HCT116 (cell line): ENCODE measurements around the gene CCNC. TPM values are rescaled to one million over a fixed set of nuclear protein-coding genes. Genes with fewer than 3 reads are reported as not detected.

Experiments used
- ATAC-seq: fragments of 200-7000 bp; cut with Tn5 transposase; 2 replicates; pipeline ENCODE4 v1.9.1; 2020; ENCODE audit warnings: mild to moderate bottlenecking, moderate library complexity
- BruUV-seq: library from RNA; stranded (reverse); fragments of 400-500 nt; replicated peaks from 2 replicates; lab custom pipeline; 2021; lab: Mats Ljungman, UMichigan
- CTCF ChIA-PET: fragments of 300-600 bp; sonication (Branson Sonifier 250); formaldehyde crosslinking; loops from one replicate; lab custom pipeline; 2021; ENCODE audit warnings: antibody characterized with exemption; lab: Charles Lee
- POLR2A ChIA-PET: fragments of 300-600, 350-600 bp; sonication (Branson Sonifier 250); formaldehyde crosslinking; loops from one replicate; lab custom pipeline; 2021; ENCODE audit warnings: antibody characterized with exemption; lab: Charles Lee
- RAD21 ChIA-PET, 2 experiments: fragments of 300-600 bp; sonication (Branson Sonifier 250); formaldehyde crosslinking; loops; one replicate each; lab custom pipeline; 2023; ENCODE audit warnings: low total read pairs in 2 of 2; ENCODE audit not compliant: uncharacterized antibody in 2 of 2, unreplicated experiment in 2 of 2, low non-redundant PET in 1 of 2; lab: Charles Lee
- DNase-seq: peaks from one replicate; pipeline ENCODE4 v3.0.0-alpha.2; 2010; ENCODE audit warnings: low read depth, low spot score
- H2AFZ ChIP-seq: fragments of 200-600 bp; shearing (Covaris generic), sonication (generic); 2 replicates; pipeline ENCODE4 v1.6.1; 2017; ENCODE audit warnings: low read depth, mixed run types, mixed read lengths, antibody characterized with exemption, low read length; ENCODE audit not compliant: poor library complexity, severe bottlenecking
- H3K27ac ChIP-seq: 2 replicates; pipeline ENCODE4 v1.5.1; 2012; ENCODE audit warnings: low read depth, low read length
- H3K27me3 ChIP-seq: fragments of 200-600 bp; sonication (generic); 2 replicates; pipeline ENCODE4 v1.6.1; 2016; ENCODE audit warnings: mixed run types, low read length, mixed read lengths; ENCODE audit not compliant: insufficient read depth
- H3K36me3 ChIP-seq, 2 experiments: fragments of 200-500 bp in 1 of 2; fragments of 200-600 bp in 1 of 2; sonication (Bioruptor generic) in 1 of 2; sonication (generic) in 1 of 2; 2 replicates each; pipeline versions ENCODE4 v1.5.1 to v1.6.1; 2014 to 2016; ENCODE audit warnings: low read length in 2 of 2, inconsistent platforms in 1 of 2, mixed read lengths in 1 of 2, mixed run types in 1 of 2; ENCODE audit not compliant: insufficient read depth in 2 of 2, control insufficient read depth in 1 of 2
- H3K4me1 ChIP-seq, 2 experiments: fragments of 200-600 bp in 1 of 2; sonication (generic) in 1 of 2; 2 replicates each; pipeline versions ENCODE4 v1.5.1 to v1.6.1; 2012 to 2017; ENCODE audit warnings: low read length in 2 of 2, inconsistent platforms in 1 of 2, mild to moderate bottlenecking in 1 of 2, mixed read lengths in 1 of 2, mixed run types in 1 of 2, moderate library complexity in 1 of 2; ENCODE audit not compliant: insufficient read depth in 2 of 2, control insufficient read depth in 1 of 2
- H3K4me2 ChIP-seq: fragments of 200-600 bp; sonication (generic); 2 replicates; pipeline ENCODE4 v1.6.1; 2017; ENCODE audit warnings: mixed run types, low read length, mixed read lengths
- H3K4me3 ChIP-seq, 2 experiments: fragments of 200-600 bp in 1 of 2; sonication (generic) in 1 of 2; replicated peaks in 1 of 2; 2 replicates each; pipeline ENCODE4 v1.5.1; 2011 to 2016; ENCODE audit warnings: low read length in 2 of 2, control low read depth in 1 of 2, low read depth in 1 of 2, mild to moderate bottlenecking in 1 of 2, mixed read lengths in 1 of 2, mixed run types in 1 of 2
- H3K79me2 ChIP-seq: fragments of 200-600 bp; sonication (generic); 2 replicates; pipeline ENCODE4 v1.6.1; 2017; ENCODE audit warnings: mild to moderate bottlenecking, mixed run types, low read length, moderate library complexity, mixed read lengths; ENCODE audit not compliant: insufficient read depth
- H3K9ac ChIP-seq: fragments of 200-600 bp; sonication (generic); 2 replicates; pipeline ENCODE4 v1.6.1; 2016; ENCODE audit warnings: low read length, mixed read lengths
- H3K9me2 ChIP-seq: fragments of 200-600 bp; sonication (generic), shearing (Covaris generic); 2 replicates; pipeline ENCODE4 v1.6.1; 2017; ENCODE audit warnings: mixed run types, mild to moderate bottlenecking, moderate library complexity; ENCODE audit not compliant: insufficient read depth
- H3K9me3 ChIP-seq, 2 experiments: fragments of 200-500 bp in 1 of 2; fragments of 200-600 bp in 1 of 2; sonication (Bioruptor generic) in 1 of 2; sonication (generic) in 1 of 2; 2 replicates each; pipeline ENCODE4 v1.6.1; 2014 to 2017; ENCODE audit warnings: low read length in 2 of 2, mixed read lengths in 2 of 2, inconsistent platforms in 1 of 2, low read depth in 1 of 2, mild to moderate bottlenecking in 1 of 2, mixed run types in 1 of 2, moderate library complexity in 1 of 2; ENCODE audit not compliant: control insufficient read depth in 1 of 2, insufficient read depth in 1 of 2
- H4K20me1 ChIP-seq: fragments of 200-600 bp; sonication (generic), shearing (Covaris generic); 2 replicates; pipeline ENCODE4 v1.6.1; 2017; ENCODE audit warnings: mixed run types, mild to moderate bottlenecking, moderate library complexity; ENCODE audit not compliant: insufficient read depth
- CBX3 ChIP-seq: IDR thresholded peaks from 2 replicates; pipeline ENCODE4 v1.6.1; 2012; ENCODE audit warnings: low read depth
- CEBPB ChIP-seq: IDR thresholded peaks from 2 replicates; pipeline ENCODE4 v1.6.1; 2012; ENCODE audit warnings: low read depth
- EGR1 ChIP-seq: IDR thresholded peaks from 2 replicates; pipeline ENCODE4 v1.6.1; 2012; ENCODE audit warnings: low read depth
- ELF1 ChIP-seq: IDR thresholded peaks from 2 replicates; pipeline ENCODE4 v1.6.1; 2012; ENCODE audit warnings: low read depth, borderline replicate concordance
- EZH2 ChIP-seq: fragments of 200-600 bp; sonication (generic); IDR thresholded peaks from 2 replicates; pipeline ENCODE4 v1.6.1; 2017; ENCODE audit warnings: antibody characterized with exemption, mixed run types
- EZH2phosphoT487 ChIP-seq: fragments of 200-600 bp; IDR thresholded peaks from 2 replicates; pipeline ENCODE4 v1.6.1; 2018; ENCODE audit warnings: antibody characterized with exemption, borderline replicate concordance
- FOSL1 ChIP-seq: IDR thresholded peaks from 2 replicates; pipeline ENCODE4 v1.6.1; 2012; ENCODE audit warnings: low read depth
- JUND ChIP-seq: IDR thresholded peaks from 2 replicates; pipeline ENCODE4 v1.6.1; 2012
- MAX ChIP-seq: IDR thresholded peaks from 2 replicates; pipeline ENCODE4 v1.6.1; 2012
- POLR2A ChIP-seq: IDR thresholded peaks from 2 replicates; pipeline ENCODE4 v1.7.0; 2011; ENCODE audit warnings: borderline replicate concordance; ENCODE audit not compliant: insufficient read depth, insufficient read length; ENCODE audit errors: extremely low read depth
- POLR2AphosphoS5 ChIP-seq: IDR thresholded peaks from 2 replicates; pipeline ENCODE4 v1.6.1; 2011; ENCODE audit warnings: mild to moderate bottlenecking, low read depth, low read length, moderate library complexity
- RAD21 ChIP-seq: IDR thresholded peaks from 2 replicates; pipeline ENCODE4 v1.6.1; 2012; ENCODE audit warnings: low read depth, mild to moderate bottlenecking
- SIN3A ChIP-seq: IDR thresholded peaks from 2 replicates; pipeline ENCODE4 v1.6.1; 2012; ENCODE audit warnings: low read depth
- SP1 ChIP-seq: IDR thresholded peaks from 2 replicates; pipeline ENCODE4 v1.6.1; 2012; ENCODE audit warnings: low read depth
- SRF ChIP-seq: IDR thresholded peaks from 2 replicates; pipeline ENCODE4 v1.6.1; 2012; ENCODE audit warnings: low read depth
- TCF7L2 ChIP-seq: IDR thresholded peaks from 2 replicates; pipeline ENCODE4 v1.7.0; 2011; ENCODE audit warnings: borderline replicate concordance, inconsistent platforms; ENCODE audit not compliant: insufficient read depth, insufficient read length; ENCODE audit errors: extremely low read depth
- YY1 ChIP-seq: IDR thresholded peaks from 2 replicates; pipeline ENCODE4 v1.6.1; 2011; ENCODE audit warnings: low read length, low read depth, moderate library complexity, mild to moderate bottlenecking; ENCODE audit not compliant: insufficient replicate concordance; ENCODE audit errors: extremely low read depth
- ZBTB33 ChIP-seq: IDR thresholded peaks from 2 replicates; pipeline ENCODE4 v1.6.1; 2011; ENCODE audit warnings: mild to moderate bottlenecking, low read length, moderate library complexity; ENCODE audit not compliant: insufficient replicate concordance; ENCODE audit errors: extremely low read depth
- ZNF274 ChIP-seq: fragments of 200-500 bp; sonication (Bioruptor generic); IDR thresholded peaks from 2 replicates; pipeline ENCODE4 v1.6.1; 2014; ENCODE audit warnings: mild to moderate bottlenecking, low read depth, low read length, inconsistent platforms
- intact Hi-C: fragments of 100-400 bp; cut with micrococcal nuclease; formaldehyde crosslinking; loops from 2 replicates; pipeline ENCODE4 v1.10.0; 2022
- total RNA-seq: library from RNA; stranded (reverse); gene quantifications from one replicate; pipeline ENCODE4 v1.2.1, GENCODE V29; 2021; ENCODE audit not compliant: unreplicated experiment
- TF ChIP-seq, protein P1 (sequence below): IDR thresholded peaks from 2 replicates; pipeline ENCODE4 v1.6.1; 2012; ENCODE audit warnings: low read depth

The CCNC gene
- total RNA-seq, 1 experiment from 2014 or later = 78.5 TPM

- H3K4me3 ChIP-seq = no peak overlapping the region
- intact Hi-C loops = no loop called here
- ChIA-PET RAD21 (no interaction called here), POLR2A (no interaction called here), CTCF (no interaction called here)
- no peaks in the 10 kb centered on the region for H3K36me3 ChIP-seq
- no peak overlapping the region for H3K4me2 ChIP-seq
- DNase-seq (no peak), ATAC-seq (no peak)
- no peak overlapping the region for H2AFZ ChIP-seq
- BruUV-seq = no TSS peak
- no peaks in the 10 kb centered on the region for H3K4me1 ChIP-seq
- no peaks in the 10 kb centered on the region for H3K9me3 ChIP-seq
- no peaks in the 10 kb centered on the region for H4K20me1 ChIP-seq
- no peaks in the 10 kb centered on the region for H3K27me3 ChIP-seq
- no peak overlapping the region for H3K27ac ChIP-seq
- no peak overlapping the region for H3K9ac ChIP-seq
- TF ChIP-seq FOSL1 (no peak), RAD21 (no peak), YY1 (no peak), POLR2A (no peak), TCF7L2 (no peak), POLR2AphosphoS5 (no peak), MAX (no peak), ZNF274 (no peak), EZH2phosphoT487 (no peak), ZBTB33 (no peak), CBX3 (no peak), EGR1 (no peak), EZH2 (no peak), CEBPB (no peak), SIN3A (no peak), SP1 (no peak), JUND (no peak), SRF (no peak), ELF1 (no peak)
- TF ChIP-seq, protein P1, sequence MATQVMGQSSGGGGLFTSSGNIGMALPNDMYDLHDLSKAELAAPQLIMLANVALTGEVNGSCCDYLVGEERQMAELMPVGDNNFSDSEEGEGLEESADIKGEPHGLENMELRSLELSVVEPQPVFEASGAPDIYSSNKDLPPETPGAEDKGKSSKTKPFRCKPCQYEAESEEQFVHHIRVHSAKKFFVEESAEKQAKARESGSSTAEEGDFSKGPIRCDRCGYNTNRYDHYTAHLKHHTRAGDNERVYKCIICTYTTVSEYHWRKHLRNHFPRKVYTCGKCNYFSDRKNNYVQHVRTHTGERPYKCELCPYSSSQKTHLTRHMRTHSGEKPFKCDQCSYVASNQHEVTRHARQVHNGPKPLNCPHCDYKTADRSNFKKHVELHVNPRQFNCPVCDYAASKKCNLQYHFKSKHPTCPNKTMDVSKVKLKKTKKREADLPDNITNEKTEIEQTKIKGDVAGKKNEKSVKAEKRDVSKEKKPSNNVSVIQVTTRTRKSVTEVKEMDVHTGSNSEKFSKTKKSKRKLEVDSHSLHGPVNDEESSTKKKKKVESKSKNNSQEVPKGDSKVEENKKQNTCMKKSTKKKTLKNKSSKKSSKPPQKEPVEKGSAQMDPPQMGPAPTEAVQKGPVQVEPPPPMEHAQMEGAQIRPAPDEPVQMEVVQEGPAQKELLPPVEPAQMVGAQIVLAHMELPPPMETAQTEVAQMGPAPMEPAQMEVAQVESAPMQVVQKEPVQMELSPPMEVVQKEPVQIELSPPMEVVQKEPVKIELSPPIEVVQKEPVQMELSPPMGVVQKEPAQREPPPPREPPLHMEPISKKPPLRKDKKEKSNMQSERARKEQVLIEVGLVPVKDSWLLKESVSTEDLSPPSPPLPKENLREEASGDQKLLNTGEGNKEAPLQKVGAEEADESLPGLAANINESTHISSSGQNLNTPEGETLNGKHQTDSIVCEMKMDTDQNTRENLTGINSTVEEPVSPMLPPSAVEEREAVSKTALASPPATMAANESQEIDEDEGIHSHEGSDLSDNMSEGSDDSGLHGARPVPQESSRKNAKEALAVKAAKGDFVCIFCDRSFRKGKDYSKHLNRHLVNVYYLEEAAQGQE = no peak
- H3K79me2 ChIP-seq = no peaks in the 10 kb centered on the region
- no peaks in the 10 kb centered on the region for H3K9me2 ChIP-seq
Observed at GRCh38 chr6:99592900-99593299, 24.4 kb upstream of the CCNC start.
